Prostate gland (tissue), 2 donors: ENCODE data around the gene FOLR1. TPM values are rescaled to one million over a fixed set of nuclear protein-coding genes. Genes with fewer than 3 reads are reported as not detected.
"Not testable (repeated sequence)": the region's sequence is repeated elsewhere in the genome, so short reads cannot be mapped to it uniquely, and the experiment has no call there.

Experiments used
- DNase-seq: peaks from one replicate; pipeline ENCODE4 v3.0.0-alpha.2; 2019; ENCODE audit warnings: low spot score
- H3K27ac ChIP-seq, 2 donors: fragments of 200-600 bp; sonication (generic); 2 replicates each; pipeline ENCODE4 v1.5.1; 2017 to 2019
- H3K27me3 ChIP-seq: fragments of 200-600 bp; sonication (generic); replicated peaks from 2 replicates; pipeline ENCODE4 v1.5.1; 2019; ENCODE audit not compliant: insufficient read depth
- H3K36me3 ChIP-seq, 2 donors: fragments of 200-600 bp; sonication (generic); 1 replicate in 1 of 2; 2 replicates in 1 of 2; pipeline versions ENCODE4 v1.5.1 to v1.8.1; 2017 to 2019
- H3K4me1 ChIP-seq: fragments of 200-600 bp; sonication (generic); replicated peaks from 2 replicates; pipeline ENCODE4 v1.5.1; 2019
- H3K4me3 ChIP-seq, 2 donors: fragments of 200-600 bp; sonication (generic); 2 replicates each; pipeline ENCODE4 v1.5.1; 2017 to 2019
- H3K9me3 ChIP-seq: fragments of 200-600 bp; sonication (generic); 2 replicates; pipeline ENCODE4 v1.5.1; 2017
- POLR2A ChIP-seq: fragments of 450-650 bp; IDR thresholded peaks from one replicate; pipeline ENCODE4 v1.6.1; 2016; ENCODE audit warnings: antibody characterized with exemption, mild to moderate bottlenecking
- POLR2AphosphoS5 ChIP-seq: sonication (generic); formaldehyde crosslinking; IDR thresholded peaks from one replicate; pipeline ENCODE4 v1.6.1; 2017; ENCODE audit warnings: antibody characterized with exemption
- WGBS: methylation state at CpG from one replicate; pipeline ENCODE4 v1.1.5; 2018; 5-methylcytosine and 5-hydroxymethylcytosine counted together
- intact Hi-C: fragments of 100-400 bp; cut with DNase I; formaldehyde crosslinking; loops from one replicate; pipeline ENCODE4 v1.14.2; 2022
- total RNA-seq, 2 donors: library from RNA; depleted of rRNA; stranded (reverse); fragments of >200 nt; gene quantifications; one replicate each; pipeline ENCODE4 v1.1.0, GENCODE V29; 2016
- TF ChIP-seq, protein P1 (sequence below), 4 experiments: fragments of 200-600 bp in 2 of 4; fragments of 450-650 bp in 2 of 4; sonication (generic) in 2 of 4; IDR thresholded peaks; 1 replicate in 3 of 4; 2 replicates in 1 of 4; pipeline ENCODE4 v1.5.1; 2016 to 2019; ENCODE audit warnings: antibody characterized with exemption in 4 of 4, mild to moderate bottlenecking in 2 of 4, moderate library complexity in 2 of 4

The FOLR1 gene
- total RNA-seq, 2 donors from 2014 or later, result 8.9 TPM; not detected in 1

DNA sequence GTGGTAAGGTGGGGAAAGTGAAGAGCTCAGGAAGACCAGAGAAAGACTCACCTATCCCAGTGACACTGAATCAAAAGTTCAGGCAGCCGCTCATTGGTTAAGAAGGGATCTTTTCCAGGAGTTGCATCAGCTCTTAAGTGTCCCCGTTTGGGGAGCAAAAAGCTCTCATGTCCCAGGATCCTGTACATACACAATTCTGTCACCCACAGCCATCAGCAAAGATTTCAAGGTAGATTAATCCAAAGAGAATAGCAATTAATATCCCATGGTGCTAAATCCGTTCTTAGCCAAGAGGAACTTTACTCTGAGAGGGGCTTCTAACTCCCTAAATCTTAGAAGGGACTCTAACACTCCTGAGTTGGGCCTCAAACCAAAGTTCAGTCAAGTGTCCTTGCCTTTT is 37.1 kb upstream of the FOLR1 start:
- Histone ChIP-seq H3K4me3 (no peak overlapping the region), H3K4me1 (no peaks in the 10 kb centered on the region), H3K27me3 (no peaks in the 10 kb centered on the region), H3K27ac (no peak overlapping the region), H3K9me3 (no peaks in the 10 kb centered on the region), H3K36me3 (no peaks in the 10 kb centered on the region)
- WGBS, result 87% methylated on average over 3 of the region's 3 CpGs
- no peak for TF ChIP-seq POLR2AphosphoS5
- no peak for TF ChIP-seq POLR2A
- TF ChIP-seq, protein P1, sequence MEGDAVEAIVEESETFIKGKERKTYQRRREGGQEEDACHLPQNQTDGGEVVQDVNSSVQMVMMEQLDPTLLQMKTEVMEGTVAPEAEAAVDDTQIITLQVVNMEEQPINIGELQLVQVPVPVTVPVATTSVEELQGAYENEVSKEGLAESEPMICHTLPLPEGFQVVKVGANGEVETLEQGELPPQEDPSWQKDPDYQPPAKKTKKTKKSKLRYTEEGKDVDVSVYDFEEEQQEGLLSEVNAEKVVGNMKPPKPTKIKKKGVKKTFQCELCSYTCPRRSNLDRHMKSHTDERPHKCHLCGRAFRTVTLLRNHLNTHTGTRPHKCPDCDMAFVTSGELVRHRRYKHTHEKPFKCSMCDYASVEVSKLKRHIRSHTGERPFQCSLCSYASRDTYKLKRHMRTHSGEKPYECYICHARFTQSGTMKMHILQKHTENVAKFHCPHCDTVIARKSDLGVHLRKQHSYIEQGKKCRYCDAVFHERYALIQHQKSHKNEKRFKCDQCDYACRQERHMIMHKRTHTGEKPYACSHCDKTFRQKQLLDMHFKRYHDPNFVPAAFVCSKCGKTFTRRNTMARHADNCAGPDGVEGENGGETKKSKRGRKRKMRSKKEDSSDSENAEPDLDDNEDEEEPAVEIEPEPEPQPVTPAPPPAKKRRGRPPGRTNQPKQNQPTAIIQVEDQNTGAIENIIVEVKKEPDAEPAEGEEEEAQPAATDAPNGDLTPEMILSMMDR (IDR thresholded peaks at IDR 0.05), result no peak
- intact Hi-C loops, result no loop called here
- no peak for DNase-seq

DNA sequence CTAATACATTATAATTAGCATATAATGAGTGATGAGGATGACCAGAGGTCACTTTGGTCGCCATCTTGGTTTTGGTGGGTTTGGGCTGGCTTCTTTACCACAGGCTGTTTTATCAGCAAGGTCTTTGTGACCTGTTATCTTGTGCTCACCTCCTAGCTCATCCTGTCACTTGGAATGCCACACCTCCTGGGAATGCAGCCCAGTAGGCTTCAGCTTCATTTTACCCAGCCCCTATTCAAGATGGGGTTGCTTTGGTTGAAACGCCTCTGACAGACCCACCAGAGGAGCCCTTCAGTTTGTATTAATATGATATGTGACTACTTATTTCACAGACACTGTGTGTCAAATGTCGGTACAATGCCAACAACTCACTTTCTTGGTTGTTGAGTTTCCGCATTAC is 36.2 kb upstream of the FOLR1 start:
- 92% methylated on average over 4 of the region's 4 CpGs for WGBS
- Histone ChIP-seq H3K4me1 (no peaks in the 10 kb centered on the region), H3K4me3 (no peak overlapping the region), H3K36me3 (no peaks in the 10 kb centered on the region), H3K27ac (no peak overlapping the region), H3K9me3 (no peaks in the 10 kb centered on the region), H3K27me3 (no peaks in the 10 kb centered on the region)
- DNase-seq, result no peak
- TF ChIP-seq POLR2A (no peak), POLR2AphosphoS5 (no peak)
- TF ChIP-seq, protein P1 (IDR thresholded peaks at IDR 0.05), result no peak
- intact Hi-C loops, result no loop called here

DNA sequence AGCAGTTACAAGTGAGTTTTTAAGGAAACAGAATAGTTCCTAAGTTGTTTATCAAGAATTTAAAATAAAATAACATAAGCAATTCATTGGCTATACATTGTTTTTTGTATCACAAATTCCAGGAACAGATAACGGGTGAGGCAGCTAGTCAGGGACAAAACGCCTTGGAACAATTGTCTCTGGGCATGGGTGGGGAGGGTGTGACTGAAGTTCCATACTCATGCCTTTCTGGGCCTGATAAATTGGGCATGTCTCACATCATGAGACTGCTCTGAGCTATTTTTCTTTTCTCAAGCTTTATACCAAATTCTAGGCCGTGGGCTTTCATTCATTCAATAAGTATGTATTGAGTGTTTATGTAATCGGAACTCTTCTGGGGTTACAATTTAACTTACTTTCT is 34.8 kb upstream of the FOLR1 start:
- intact Hi-C loops, result no loop called here
- Histone ChIP-seq H3K36me3 (no peaks in the 10 kb centered on the region), H3K9me3 (no peaks in the 10 kb centered on the region), H3K27ac (no peak overlapping the region), H3K4me3 (no peak overlapping the region), H3K4me1 (no peaks in the 10 kb centered on the region), H3K27me3 (no peaks in the 10 kb centered on the region)
- 80% methylated on average over 4 of the region's 4 CpGs for WGBS
- TF ChIP-seq POLR2AphosphoS5 (no peak), POLR2A (no peak)
- TF ChIP-seq, protein P1 (IDR thresholded peaks at IDR 0.05), result no peak
- no peak for DNase-seq

DNA sequence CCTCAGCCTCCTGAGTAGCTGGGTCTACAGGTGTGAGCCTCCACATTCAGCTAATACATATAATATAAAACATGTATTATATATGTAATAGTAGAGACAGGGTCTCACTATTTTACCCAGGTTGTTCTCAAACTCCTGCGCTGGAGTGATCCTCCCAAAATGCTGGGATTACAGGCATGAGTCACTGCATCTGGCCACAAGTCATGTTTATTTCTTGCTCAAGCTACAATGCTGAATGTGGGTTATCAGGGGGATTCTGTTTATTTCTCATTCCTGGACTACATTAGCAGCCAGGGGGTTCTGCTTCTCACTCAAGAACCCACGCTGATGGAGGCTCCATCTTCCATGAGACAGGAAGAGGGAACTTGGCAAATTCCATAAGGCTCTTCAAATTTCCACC is 31.6 kb upstream of the FOLR1 start:
- no peak for DNase-seq
- H3K27me3 ChIP-seq, result no peaks in the 10 kb centered on the region
- WGBS, result 79% methylated on average over 2 of the region's 2 CpGs
- no peaks in the 10 kb centered on the region for H3K36me3 ChIP-seq
- no peak overlapping the region for H3K27ac ChIP-seq
- intact Hi-C loops, result no loop called here
- no peak overlapping the region for H3K4me3 ChIP-seq
- TF ChIP-seq, protein P1 (IDR thresholded peaks at IDR 0.05), result no peak
- no peak for TF ChIP-seq POLR2A
- no peak for TF ChIP-seq POLR2AphosphoS5
- no peaks in the 10 kb centered on the region for H3K9me3 ChIP-seq
- no peaks in the 10 kb centered on the region for H3K4me1 ChIP-seq

DNA sequence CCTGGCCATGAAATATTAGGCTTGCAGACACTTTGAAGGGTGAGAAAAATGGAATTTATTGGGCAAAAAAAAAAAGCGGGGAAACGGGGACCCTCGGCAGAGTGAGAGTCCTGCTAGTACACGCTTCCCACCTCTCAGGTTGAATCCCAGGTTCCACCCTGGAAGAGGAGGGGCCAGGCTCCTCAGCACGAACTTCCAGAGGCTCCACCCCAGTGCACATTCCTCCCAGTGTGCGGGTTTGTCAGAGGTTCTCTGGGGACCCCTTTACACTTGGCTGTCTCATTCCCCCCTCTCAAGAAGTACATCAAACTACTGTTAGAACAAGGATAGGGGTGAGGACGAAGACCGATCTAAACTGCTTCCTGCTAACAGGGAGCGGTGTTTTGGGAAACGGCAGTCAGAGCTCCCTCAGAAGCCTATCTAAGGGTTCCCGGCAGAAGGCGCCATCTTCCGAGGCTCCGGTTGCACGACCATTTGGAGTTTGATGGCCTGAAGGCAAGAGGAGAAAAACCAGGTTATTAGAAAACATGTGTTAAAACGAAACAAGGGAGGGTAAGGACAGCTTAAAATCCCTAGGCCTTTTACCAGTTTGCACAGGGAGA is 28.9 kb upstream of the FOLR1 start:
- 84% methylated on average over 16 of the region's 16 CpGs for WGBS
- intact Hi-C loops, result no loop called here
- DNase-seq, result no peak
- H3K27ac ChIP-seq, result no peak overlapping the region
- H3K4me3 ChIP-seq, result no peak overlapping the region
- no peaks in the 10 kb centered on the region for H3K36me3 ChIP-seq
- no peaks in the 10 kb centered on the region for H3K4me1 ChIP-seq
- TF ChIP-seq POLR2AphosphoS5, result no peak
- no peak for TF ChIP-seq POLR2A
- TF ChIP-seq, protein P1 (IDR thresholded peaks at IDR 0.05), result no peak
- no peaks in the 10 kb centered on the region for H3K9me3 ChIP-seq
- H3K27me3 ChIP-seq, result no peaks in the 10 kb centered on the region

DNA sequence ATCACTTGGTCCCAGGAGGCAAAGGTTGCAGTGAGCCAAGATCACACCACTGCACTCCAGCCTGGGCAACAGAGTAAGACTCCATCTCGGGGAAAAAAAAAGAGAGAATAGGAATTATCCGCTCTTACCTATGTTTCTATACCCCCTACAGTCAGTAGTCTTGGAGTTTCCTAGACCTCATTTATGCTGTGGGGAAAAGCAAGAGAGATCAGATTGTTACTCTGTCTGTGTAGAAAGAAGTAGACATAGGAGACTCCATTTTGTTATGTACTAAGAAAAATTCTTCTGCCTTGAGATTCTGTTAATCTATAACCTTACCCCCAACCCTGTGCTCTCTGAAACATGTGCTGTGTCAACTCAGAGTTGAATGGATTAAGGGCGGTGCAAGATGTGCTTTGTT is 27.8 kb upstream of the FOLR1 start:
- intact Hi-C loops, result not testable (repeated sequence)

DNA sequence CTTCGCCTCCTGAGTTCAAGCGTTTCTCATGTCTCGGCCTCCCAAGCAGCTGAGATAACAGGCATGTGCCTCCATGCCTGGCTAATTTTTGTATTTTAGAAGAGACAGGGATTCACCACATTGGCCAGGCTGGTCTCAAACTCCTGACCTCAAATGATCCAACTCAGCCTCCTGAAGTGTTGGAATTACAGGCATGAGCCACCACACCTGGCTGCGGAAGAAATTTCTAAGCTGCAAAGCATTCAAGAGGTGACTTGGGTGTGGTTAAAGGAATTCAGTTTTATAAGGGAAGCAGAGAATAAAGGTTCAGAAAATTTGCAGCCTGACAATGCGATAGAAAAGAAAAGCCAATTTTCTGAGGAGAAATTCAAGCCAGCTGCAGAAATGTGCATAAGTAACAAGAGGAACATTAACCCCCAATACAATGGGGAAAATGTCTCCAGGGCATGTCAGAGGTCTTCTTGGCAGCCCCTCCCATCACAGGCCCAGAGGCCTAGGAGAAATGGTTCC is 22.8 kb upstream of the FOLR1 start:
- H3K27me3 ChIP-seq, DNase-seq, H3K4me3 ChIP-seq, H3K36me3 ChIP-seq, H3K9me3 ChIP-seq, intact Hi-C loops, H3K4me1 ChIP-seq, H3K27ac ChIP-seq: not testable (repeated sequence)
- WGBS, result 81% methylated on average over 5 of the region's 5 CpGs

More for the DNA sequence above, 27.8 kb upstream of the FOLR1 start:
- not testable (repeated sequence) for H3K9me3 ChIP-seq, H3K4me3 ChIP-seq, H3K27ac ChIP-seq, H3K27me3 ChIP-seq, H3K4me1 ChIP-seq, H3K36me3 ChIP-seq, DNase-seq
- 89% methylated on average over 3 of the region's 3 CpGs for WGBS

DNA sequence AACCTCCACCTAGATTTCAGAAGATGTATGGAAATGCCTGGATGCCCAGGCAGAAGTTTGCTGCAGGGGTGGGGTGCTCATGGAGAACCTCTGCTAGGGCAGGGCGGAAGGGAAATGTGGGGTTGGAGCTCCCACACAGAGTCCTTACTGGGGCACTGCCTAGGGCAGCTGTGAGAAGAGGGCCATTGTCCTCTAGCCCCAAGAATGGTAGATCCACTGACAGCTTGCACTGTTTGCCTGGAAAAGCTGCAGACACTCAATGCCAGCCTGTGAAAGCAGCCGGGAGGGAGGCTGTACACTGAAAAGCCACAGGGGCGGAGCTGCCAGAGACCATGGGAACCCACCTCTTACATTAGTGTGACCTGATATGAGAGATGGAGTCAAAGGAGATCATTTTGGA is 22.2 kb upstream of the FOLR1 start:
- intact Hi-C loops, H3K36me3 ChIP-seq, H3K4me3 ChIP-seq, H3K27me3 ChIP-seq, H3K4me1 ChIP-seq, H3K9me3 ChIP-seq, H3K27ac ChIP-seq, DNase-seq: not testable (repeated sequence)
- WGBS, result 77% methylated on average over 3 of the region's 3 CpGs
